HCT116 (cell line): ENCODE measurements around the gene PLEKHJ1. TPM values are rescaled to one million over a fixed set of nuclear protein-coding genes. Genes with fewer than 3 reads are reported as not detected.

Source experiments
- ATF3 ChIP-seq: IDR thresholded peaks from 2 replicates; pipeline ENCODE4 v1.6.1; 2012
- CEBPB ChIP-seq: IDR thresholded peaks from 2 replicates; pipeline ENCODE4 v1.6.1; 2012; ENCODE audit warnings: low read depth
- EGR1 ChIP-seq: IDR thresholded peaks from 2 replicates; pipeline ENCODE4 v1.6.1; 2012; ENCODE audit warnings: low read depth
- EZH2 ChIP-seq: fragments of 200-600 bp; sonication (generic); IDR thresholded peaks from 2 replicates; pipeline ENCODE4 v1.6.1; 2017; ENCODE audit warnings: antibody characterized with exemption, mixed run types
- EZH2phosphoT487 ChIP-seq: fragments of 200-600 bp; IDR thresholded peaks from 2 replicates; pipeline ENCODE4 v1.6.1; 2018; ENCODE audit warnings: antibody characterized with exemption, borderline replicate concordance
- FOSL1 ChIP-seq: IDR thresholded peaks from 2 replicates; pipeline ENCODE4 v1.6.1; 2012; ENCODE audit warnings: low read depth
- JUND ChIP-seq: IDR thresholded peaks from 2 replicates; pipeline ENCODE4 v1.6.1; 2012
- MAX ChIP-seq: IDR thresholded peaks from 2 replicates; pipeline ENCODE4 v1.6.1; 2012
- POLR2A ChIP-seq: IDR thresholded peaks from 2 replicates; pipeline ENCODE4 v1.7.0; 2011; ENCODE audit warnings: borderline replicate concordance; ENCODE audit not compliant: insufficient read depth, insufficient read length; ENCODE audit errors: extremely low read depth
- POLR2AphosphoS5 ChIP-seq: IDR thresholded peaks from 2 replicates; pipeline ENCODE4 v1.6.1; 2011; ENCODE audit warnings: mild to moderate bottlenecking, low read depth, low read length, moderate library complexity
- REST ChIP-seq: IDR thresholded peaks from 2 replicates; pipeline ENCODE4 v1.6.1; 2012; ENCODE audit warnings: low read depth
- YY1 ChIP-seq: IDR thresholded peaks from 2 replicates; pipeline ENCODE4 v1.6.1; 2011; ENCODE audit warnings: low read length, low read depth, moderate library complexity, mild to moderate bottlenecking; ENCODE audit not compliant: insufficient replicate concordance; ENCODE audit errors: extremely low read depth
- ZNF274 ChIP-seq: fragments of 200-500 bp; sonication (Bioruptor generic); IDR thresholded peaks from 2 replicates; pipeline ENCODE4 v1.6.1; 2014; ENCODE audit warnings: mild to moderate bottlenecking, low read depth, low read length, inconsistent platforms
- total RNA-seq: library from RNA; stranded (reverse); gene quantifications from one replicate; pipeline ENCODE4 v1.2.1, GENCODE V29; 2021; ENCODE audit not compliant: unreplicated experiment

PLEKHJ1 gene
- total RNA-seq, 1 experiment from 2014 or later: 88.2 TPM

GRCh38 chr19:2273356-2274184 lies 37.4 kb upstream of the PLEKHJ1 start (continued):
- peak; percentile 52 for TF ChIP-seq EGR1
- no peak for TF ChIP-seq FOSL1
- TF ChIP-seq MAX: peak; percentile 66; the same call in 1 of the 2 replicates
- no peak for TF ChIP-seq REST
- TF ChIP-seq POLR2A: no peak
- no peak for TF ChIP-seq EZH2
- peak; percentile 73 for TF ChIP-seq POLR2AphosphoS5
- no peak for TF ChIP-seq EZH2phosphoT487
- peak; percentile 76 for TF ChIP-seq YY1
- no peak for TF ChIP-seq ATF3
- peak; percentile 40 for TF ChIP-seq JUND
- TF ChIP-seq ZNF274: no peak
- TF ChIP-seq CEBPB: no peak
